ENCODE measurements around the gene IZUMO1R.

- no peak for TF ChIP-seq CTCF (conservative IDR thresholded peaks at IDR 0.05; ENCODE audit: low read depth, low read length)
- no peak for TF ChIP-seq EZH2 (IDR thresholded peaks at IDR 0.05; ENCODE audit: low read length, unreplicated experiment)
- TF ChIP-seq EZH2phosphoT487 (IDR thresholded peaks at IDR 0.05; ENCODE audit: borderline replicate concordance, low read length), result no peak
Observed at GRCh38 chr11:94295534-94295933, 8.8 kb upstream of the IZUMO1R start.
